HepG2 (cell line): ENCODE data around the gene LITAFD. TPM values are rescaled to one million over a fixed set of nuclear protein-coding genes. Genes with fewer than 3 reads are reported as not detected.

Source experiments
- ATAC-seq: fragments of 200-7000 bp; cut with Tn5 transposase; 3 replicates; pipeline ENCODE4 v1.9.1; 2020; ENCODE audit warnings: mild to moderate bottlenecking, moderate library complexity
- BruUV-seq: library from RNA; stranded (reverse); fragments of 400-500 nt; replicated peaks from 2 replicates; lab custom pipeline; 2021; lab: Mats Ljungman, UMichigan
- CTCF ChIA-PET: fragments of 300-600 bp; formaldehyde crosslinking; extraction: SDS; loops from one replicate; lab custom pipeline; 2021; ENCODE audit warnings: low total read pairs, inconsistent platforms, low intra/inter-chr PET ratio; lab: Yijun Ruan, JAX
- POLR2A ChIA-PET: fragments of 350-600 bp; sonication (Branson Sonifier 250); formaldehyde crosslinking; loops from one replicate; lab custom pipeline; 2020; ENCODE audit warnings: antibody characterized with exemption, inconsistent platforms; lab: Yijun Ruan, JAX
- DNase-seq: peaks from one replicate; pipeline ENCODE4 v3.0.0-alpha.2; 2015; ENCODE audit warnings: low spot score
- FAIRE-seq: peaks from 3 replicates; lab custom pipeline; 2011; peaks lifted over from hg19 to GRCh38; lab: Jason Lieb, UNC
- H2AFZ ChIP-seq: one replicate; pipeline ENCODE4 v1.6.1; 2011; ENCODE audit warnings: low read length, inconsistent platforms
- H3K27ac ChIP-seq: fragments of 300-600 bp; 3 replicates; pipeline ENCODE4 v1.8.0; 2011; ENCODE audit warnings: mixed run types, mild to moderate bottlenecking, mixed read lengths, low read length, inconsistent platforms; ENCODE audit not compliant: insufficient read depth; ENCODE audit errors: extremely low read length
- H3K27me3 ChIP-seq, 2 experiments: fragments of 200-600 bp in 1 of 2; 2 replicates in 1 of 2; 3 replicates in 1 of 2; pipeline versions ENCODE4 v1.6.0 to v1.8.0; 2011; ENCODE audit warnings: low read length in 2 of 2, mild to moderate bottlenecking in 2 of 2, moderate library complexity in 2 of 2, inconsistent platforms in 1 of 2; ENCODE audit not compliant: insufficient read depth in 2 of 2, control insufficient read depth in 1 of 2
- H3K36me3 ChIP-seq, 2 experiments: fragments of 200-600 bp in 1 of 2; replicated peaks in 1 of 2; 2 replicates in 1 of 2; 3 replicates in 1 of 2; pipeline versions ENCODE4 v1.5.1 to v1.8.0; 2011; ENCODE audit warnings: low read length in 2 of 2, inconsistent platforms in 1 of 2; ENCODE audit not compliant: insufficient read depth in 2 of 2, control insufficient read depth in 1 of 2
- H3K4me1 ChIP-seq: 2 replicates; pipeline ENCODE4 v1.5.1; 2012; ENCODE audit warnings: low read length, inconsistent platforms; ENCODE audit not compliant: insufficient read depth
- H3K4me2 ChIP-seq: 2 replicates; pipeline ENCODE4 v1.6.0; 2011; ENCODE audit warnings: low read depth, low read length, inconsistent platforms
- H3K4me3 ChIP-seq, 3 experiments: fragments of 200-600 bp in 1 of 3; sonication (generic), shearing (Covaris generic) in 1 of 3; replicated peaks in 1 of 3; 2 replicates each; pipeline ENCODE4 v1.5.1; 2011 to 2016; ENCODE audit warnings: low read length in 3 of 3, inconsistent platforms in 2 of 3, low read depth in 2 of 3, mild to moderate bottlenecking in 2 of 3, control low read depth in 1 of 3, mixed read lengths in 1 of 3; ENCODE audit not compliant: insufficient read depth in 1 of 3
- H3K79me2 ChIP-seq: one replicate; pipeline ENCODE4 v1.6.1; 2011; ENCODE audit warnings: low read length, inconsistent platforms; ENCODE audit not compliant: insufficient read depth
- H3K9ac ChIP-seq: 2 replicates; pipeline ENCODE4 v1.6.0; 2011; ENCODE audit warnings: mild to moderate bottlenecking, low read depth, low read length, inconsistent platforms; ENCODE audit not compliant: insufficient read depth
- H3K9me3 ChIP-seq: 2 replicates; pipeline ENCODE4 v1.5.1; 2012; ENCODE audit warnings: mild to moderate bottlenecking, low read length
- H4K20me1 ChIP-seq: 2 replicates; pipeline ENCODE4 v1.6.0; 2011; ENCODE audit warnings: inconsistent platforms, mild to moderate bottlenecking, low read length, moderate library complexity; ENCODE audit not compliant: insufficient read depth
- BCL6 ChIP-seq: IDR thresholded peaks from 2 replicates; pipeline ENCODE4 v1.6.1; 2016; ENCODE audit warnings: missing genetic modification reagents, missing compliant biosample characterization
- DMAP1 ChIP-seq: IDR thresholded peaks from 2 replicates; pipeline ENCODE4 v1.6.1; 2016
- FOXA3 ChIP-seq: IDR thresholded peaks from 2 replicates; pipeline ENCODE4 v1.6.1; 2016; ENCODE audit warnings: missing genetic modification reagents, missing compliant biosample characterization
- FOXK2 ChIP-seq: fragments of 450-650 bp; IDR thresholded peaks from 2 replicates; pipeline ENCODE4 v1.6.1; 2016
- JARID2 ChIP-seq: sonication (generic); formaldehyde crosslinking; IDR thresholded peaks from 2 replicates; pipeline ENCODE4 v1.8.1; 2023; ENCODE audit warnings: missing genetic modification reagents, inconsistent platforms; ENCODE audit not compliant: insufficient replicate concordance
- MIER2 ChIP-seq: IDR thresholded peaks from 2 replicates; pipeline ENCODE4 v1.6.1; 2016; ENCODE audit warnings: missing biosample characterization, missing genetic modification reagents
- POLR2G ChIP-seq: fragments of 200-400 bp; formaldehyde crosslinking; IDR thresholded peaks from 2 replicates; pipeline ENCODE4 v1.6.1; 2018; ENCODE audit warnings: mild to moderate bottlenecking, low read depth, low read length, moderate library complexity
- STAG1 ChIP-seq: sonication (generic); formaldehyde crosslinking; IDR thresholded peaks from 2 replicates; pipeline ENCODE4 v1.4.0; 2020; ENCODE audit warnings: missing genetic modification reagents
- ZFP37 ChIP-seq: sonication (generic); formaldehyde crosslinking; IDR thresholded peaks from 2 replicates; pipeline ENCODE4 v1.4.0; 2020; ENCODE audit warnings: missing genetic modification reagents, borderline replicate concordance
- ZNF484 ChIP-seq: sonication (generic); formaldehyde crosslinking; IDR thresholded peaks from 2 replicates; pipeline ENCODE4 v1.5.1; 2020; ENCODE audit warnings: mild to moderate bottlenecking, low read depth, missing genetic modification reagents, borderline replicate concordance
- ZNF501 ChIP-seq: sonication (generic); formaldehyde crosslinking; IDR thresholded peaks from 2 replicates; pipeline ENCODE4 v1.5.1; 2020; ENCODE audit warnings: mild to moderate bottlenecking, moderate library complexity, missing genetic modification reagents
- ZNF605 ChIP-seq: sonication (generic); formaldehyde crosslinking; IDR thresholded peaks from 2 replicates; pipeline ENCODE4 v1.8.0; 2022; ENCODE audit warnings: mild to moderate bottlenecking, missing genetic modification reagents
- ZNF614 ChIP-seq: IDR thresholded peaks from 2 replicates; pipeline ENCODE4 v1.6.1; 2018; ENCODE audit warnings: missing biosample characterization, missing genetic modification reagents, inconsistent platforms, borderline replicate concordance
- WGBS: methylation state at CpG from one replicate; pipeline ENCODE4 v1.1.6; 2017; ENCODE audit warnings: low lambda C conversion rate; 5-methylcytosine and 5-hydroxymethylcytosine counted together
- in situ Hi-C: cut with HindIII; loops from 2 replicates; pipeline ENCODE4 v1.10.0; 2017; ENCODE audit warnings: low pct_unique_long_range_greater_than_20kb; ENCODE audit not compliant: extremely low pct_ligation_motif_present
- intact Hi-C: fragments of 100-400 bp; cut with micrococcal nuclease; formaldehyde crosslinking; loops from one replicate; pipeline ENCODE4 v1.10.0; 2022; ENCODE audit not compliant: unreplicated experiment
- polyA plus RNA-seq, 8 experiments: library from polyadenylated mRNA; depleted of rRNA in 3 of 8; stranded (reverse) in 7 of 8; unstranded in 1 of 8; fragments of >200 nt; fragmentation: Illumina TruSeq in 4 of 8; extraction: Trizol in 4 of 8; gene quantifications; 2 replicates each; pipeline versions ENCODE4 v1.2.1 to v1.2.3, GENCODE V29; 2011 to 2016; ENCODE audit warnings: low read depth in 4 of 8, missing spikeins in 1 of 8, mixed read lengths in 1 of 8; ENCODE audit not compliant: insufficient read depth in 1 of 8
- total RNA-seq, 5 experiments: library from RNA; depleted of rRNA; stranded (reverse); fragments of >200 nt; fragmentation: Illumina TruSeq; extraction: Trizol; gene quantifications; 2 replicates each; pipeline ENCODE4 v1.2.3, GENCODE V29; 2016; ENCODE audit warnings: low read depth in 1 of 5
- TF ChIP-seq, protein P1 (sequence below), 2 experiments: sonication (generic) in 1 of 2; formaldehyde crosslinking in 1 of 2; IDR thresholded peaks; 2 replicates each; pipeline versions ENCODE4 v1.4.0 to v1.6.1; 2018 to 2020; ENCODE audit warnings: missing genetic modification reagents in 2 of 2, borderline replicate concordance in 1 of 2, low read depth in 1 of 2, mild to moderate bottlenecking in 1 of 2, missing biosample characterization in 1 of 2
- TF ChIP-seq, protein P2 (sequence below): sonication (generic); formaldehyde crosslinking; IDR thresholded peaks from 2 replicates; pipeline ENCODE4 v1.5.0; 2020; ENCODE audit warnings: missing genetic modification reagents, mild to moderate bottlenecking, borderline replicate concordance
- TF ChIP-seq, protein P3 (sequence below): sonication (generic); formaldehyde crosslinking; conservative IDR thresholded peaks from 2 replicates; pipeline ENCODE4 v1.8.1; 2023; ENCODE audit warnings: missing genetic modification reagents
- TF ChIP-seq, protein P4 (sequence below): sonication (generic); formaldehyde crosslinking; IDR thresholded peaks from 2 replicates; pipeline ENCODE4 v1.5.0; 2020; ENCODE audit warnings: missing genetic modification reagents

The LITAFD gene
- total and polyA plus RNA-seq, 2 of the 13 experiments (the other 11 are each of a cell fraction or from before 2014, with no cell fraction given) = not detected

DNA sequence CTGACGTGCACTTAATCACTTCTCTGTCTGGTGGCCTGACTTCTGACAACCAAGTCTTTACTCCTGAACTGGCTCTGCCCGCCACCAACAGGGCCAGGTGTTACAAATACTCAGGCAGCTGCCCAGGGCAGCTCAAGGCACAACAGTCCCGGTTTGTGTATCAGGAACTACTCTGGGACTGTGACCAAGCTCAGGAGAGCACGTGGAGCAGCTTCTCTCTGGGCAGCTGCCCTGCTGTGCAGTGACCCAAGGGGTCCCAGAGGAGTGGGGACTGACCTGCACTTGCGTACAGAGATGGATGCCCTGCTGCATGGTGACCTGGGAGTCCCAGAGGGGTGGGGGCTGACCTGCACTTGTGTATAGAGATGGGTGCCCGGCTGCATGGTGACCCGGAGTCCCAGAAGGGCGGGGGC is 21.9 kb downstream of the LITAFD start (continued):
- TF ChIP-seq, protein P1, sequence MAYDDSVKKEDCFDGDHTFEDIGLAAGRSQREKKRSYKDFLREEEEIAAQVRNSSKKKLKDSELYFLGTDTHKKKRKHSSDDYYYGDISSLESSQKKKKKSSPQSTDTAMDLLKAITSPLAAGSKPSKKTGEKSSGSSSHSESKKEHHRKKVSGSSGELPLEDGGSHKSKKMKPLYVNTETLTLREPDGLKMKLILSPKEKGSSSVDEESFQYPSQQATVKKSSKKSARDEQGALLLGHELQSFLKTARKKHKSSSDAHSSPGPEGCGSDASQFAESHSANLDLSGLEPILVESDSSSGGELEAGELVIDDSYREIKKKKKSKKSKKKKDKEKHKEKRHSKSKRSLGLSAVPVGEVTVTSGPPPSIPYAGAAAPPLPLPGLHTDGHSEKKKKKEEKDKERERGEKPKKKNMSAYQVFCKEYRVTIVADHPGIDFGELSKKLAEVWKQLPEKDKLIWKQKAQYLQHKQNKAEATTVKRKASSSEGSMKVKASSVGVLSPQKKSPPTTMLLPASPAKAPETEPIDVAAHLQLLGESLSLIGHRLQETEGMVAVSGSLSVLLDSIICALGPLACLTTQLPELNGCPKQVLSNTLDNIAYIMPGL (CRISPR knock-in tag; IDR thresholded peaks at IDR 0.05; ENCODE audit: borderline replicate concordance in 1 of 2, low read depth in 1 of 2) = no peak
- TF ChIP-seq JARID2 (CRISPR knock-in tag) (no peak), ZNF501 (CRISPR knock-in tag) (0 out of 2 replicates have a peak, but pooled peaks have one; percentile 20), ZFP37 (CRISPR knock-in tag) (no peak)
- TF ChIP-seq, protein P2, sequence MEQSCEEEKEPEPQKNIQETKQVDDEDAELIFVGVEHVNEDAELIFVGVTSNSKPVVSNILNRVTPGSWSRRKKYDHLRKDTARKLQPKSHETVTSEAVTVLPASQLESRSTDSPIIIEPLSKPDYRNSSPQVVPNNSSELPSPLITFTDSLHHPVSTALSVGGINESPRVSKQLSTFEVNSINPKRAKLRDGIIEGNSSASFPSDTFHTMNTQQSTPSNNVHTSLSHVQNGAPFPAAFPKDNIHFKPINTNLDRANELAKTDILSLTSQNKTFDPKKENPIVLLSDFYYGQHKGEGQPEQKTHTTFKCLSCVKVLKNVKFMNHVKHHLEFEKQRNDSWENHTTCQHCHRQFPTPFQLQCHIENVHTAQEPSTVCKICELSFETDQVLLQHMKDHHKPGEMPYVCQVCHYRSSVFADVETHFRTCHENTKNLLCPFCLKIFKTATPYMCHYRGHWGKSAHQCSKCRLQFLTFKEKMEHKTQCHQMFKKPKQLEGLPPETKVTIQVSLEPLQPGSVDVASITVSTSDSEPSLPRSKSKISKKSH (CRISPR knock-in tag) = 0 out of 2 replicates have a peak, but pooled peaks have one; percentile 38

DNA sequence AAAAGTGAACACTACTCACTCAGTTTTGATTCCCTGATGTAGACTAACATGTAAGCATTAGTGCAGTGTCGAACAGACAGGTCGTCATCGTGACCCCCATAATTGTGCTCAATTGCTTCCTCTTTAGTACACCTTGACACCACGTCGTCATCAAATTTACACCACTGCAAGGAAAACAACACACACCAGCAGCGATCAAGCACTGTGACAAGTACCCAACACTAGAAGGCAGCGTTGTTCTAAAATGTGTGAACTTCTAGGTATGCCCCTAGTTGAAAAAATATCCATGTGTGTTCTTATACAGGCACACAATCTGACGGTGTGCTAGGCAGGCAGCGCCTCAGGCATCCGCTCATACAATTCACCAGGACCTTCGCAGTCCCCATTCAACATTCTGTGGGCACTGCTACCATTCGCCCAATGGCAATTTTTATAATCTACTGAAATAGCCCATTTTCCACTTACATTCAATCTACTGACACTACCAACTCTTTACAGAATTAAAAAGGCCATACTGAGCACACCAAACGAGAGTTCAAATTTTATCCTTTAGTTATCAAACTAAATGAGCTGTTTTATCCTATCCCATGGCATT is 23.1 kb downstream of the LITAFD start:
- Histone ChIP-seq H3K9ac (no peak overlapping the region), H4K20me1 (peaks cover 11% of the 10 kb centered on the region; the same call in 1 of the 2 replicates), H3K27me3 (no peaks in the 10 kb centered on the region), H3K36me3 (peaks cover 60 to 95% of the 10 kb centered on the region in 2 experiments), H3K79me2 (no peaks in the 10 kb centered on the region), H3K4me3 (no peak overlapping the region), H3K9me3 (no peaks in the 10 kb centered on the region), H3K27ac (no peak overlapping the region), H3K4me1 (no peaks in the 10 kb centered on the region), H2AFZ (no peak overlapping the region), H3K4me2 (no peak overlapping the region)
- WGBS = 93% methylated on average over 13 of the region's 13 CpGs
- intact Hi-C loops (loop anchor here (1.0 to 5.0 kb wide), 3 partner anchors 103 to 232 kb away; no protein-coding TSS in a partner anchor), in situ Hi-C loops (no loop called here)
- peak; percentile 34 for FAIRE-seq
- peak; percentile 59 for DNase-seq
- no TSS peak for BruUV-seq
- ChIA-PET CTCF (interaction anchor here (1.4 to 2.5 kb wide), 4 partner anchors 31 to 230 kb away, joined by 7 to 20 read pairs (median 9); no protein-coding TSS in a partner anchor), POLR2A (no interaction called here)
- peak; percentile 81 for ATAC-seq
- TF ChIP-seq MIER2 (0 out of 2 replicates have a peak, but pooled peaks have one; percentile 35), FOXK2 (0 out of 2 replicates have a peak, but pooled peaks have one; percentile 9), FOXA3 (CRISPR knock-in tag) (peak; percentile 28; the same call in 1 of the 2 replicates), ZNF614 (no peak), ZNF605 (CRISPR knock-in tag) (0 out of 2 replicates have a peak, but pooled peaks have one; percentile 50), ZNF484 (CRISPR knock-in tag) (no peak), STAG1 (peak; percentile 90), POLR2G (0 out of 2 replicates have a peak, but pooled peaks have one; percentile 8), BCL6 (CRISPR knock-in tag) (0 out of 2 replicates have a peak, but pooled peaks have one; percentile 38), DMAP1 (no peak)
- TF ChIP-seq, protein P3, sequence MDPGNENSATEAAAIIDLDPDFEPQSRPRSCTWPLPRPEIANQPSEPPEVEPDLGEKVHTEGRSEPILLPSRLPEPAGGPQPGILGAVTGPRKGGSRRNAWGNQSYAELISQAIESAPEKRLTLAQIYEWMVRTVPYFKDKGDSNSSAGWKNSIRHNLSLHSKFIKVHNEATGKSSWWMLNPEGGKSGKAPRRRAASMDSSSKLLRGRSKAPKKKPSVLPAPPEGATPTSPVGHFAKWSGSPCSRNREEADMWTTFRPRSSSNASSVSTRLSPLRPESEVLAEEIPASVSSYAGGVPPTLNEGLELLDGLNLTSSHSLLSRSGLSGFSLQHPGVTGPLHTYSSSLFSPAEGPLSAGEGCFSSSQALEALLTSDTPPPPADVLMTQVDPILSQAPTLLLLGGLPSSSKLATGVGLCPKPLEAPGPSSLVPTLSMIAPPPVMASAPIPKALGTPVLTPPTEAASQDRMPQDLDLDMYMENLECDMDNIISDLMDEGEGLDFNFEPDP (CRISPR knock-in tag) = peak; percentile 87; the same call in 1 of the 2 replicates
- TF ChIP-seq, protein P4, sequence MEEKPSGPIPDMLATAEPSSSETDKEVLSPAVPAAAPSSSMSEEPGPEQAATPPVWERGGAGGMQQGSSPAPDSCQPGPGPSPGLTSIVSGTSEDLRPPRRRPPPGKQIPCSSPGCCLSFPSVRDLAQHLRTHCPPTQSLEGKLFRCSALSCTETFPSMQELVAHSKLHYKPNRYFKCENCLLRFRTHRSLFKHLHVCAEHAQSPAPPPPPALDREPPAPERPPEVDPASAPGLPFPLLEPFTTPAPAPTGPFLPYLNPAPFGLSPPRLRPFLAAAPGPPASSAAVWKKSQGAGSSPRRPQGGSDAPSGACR (CRISPR knock-in tag) = no peak
